Thyroid gland (tissue), 4 donors: ENCODE results near the gene CFAP141.

Experiments used
- POLR2A ChIP-seq, 2 donors: fragments of 450-650 bp; IDR thresholded peaks; one replicate each; pipeline ENCODE4 v1.6.1; 2017; ENCODE audit warnings: antibody characterized with exemption in 2 of 2, mild to moderate bottlenecking in 2 of 2, moderate library complexity in 1 of 2
- TF ChIP-seq, protein P1 (sequence below), 6 experiments: fragments of 200-600 bp in 3 of 6; fragments of 450-650 bp in 3 of 6; sonication (generic) in 3 of 6; IDR thresholded peaks; one replicate each; pipeline ENCODE4 v1.5.1; 2016 to 2019; ENCODE audit warnings: antibody characterized with exemption in 6 of 6, mild to moderate bottlenecking in 2 of 6, inconsistent platforms in 1 of 6, moderate library complexity in 1 of 6

DNA sequence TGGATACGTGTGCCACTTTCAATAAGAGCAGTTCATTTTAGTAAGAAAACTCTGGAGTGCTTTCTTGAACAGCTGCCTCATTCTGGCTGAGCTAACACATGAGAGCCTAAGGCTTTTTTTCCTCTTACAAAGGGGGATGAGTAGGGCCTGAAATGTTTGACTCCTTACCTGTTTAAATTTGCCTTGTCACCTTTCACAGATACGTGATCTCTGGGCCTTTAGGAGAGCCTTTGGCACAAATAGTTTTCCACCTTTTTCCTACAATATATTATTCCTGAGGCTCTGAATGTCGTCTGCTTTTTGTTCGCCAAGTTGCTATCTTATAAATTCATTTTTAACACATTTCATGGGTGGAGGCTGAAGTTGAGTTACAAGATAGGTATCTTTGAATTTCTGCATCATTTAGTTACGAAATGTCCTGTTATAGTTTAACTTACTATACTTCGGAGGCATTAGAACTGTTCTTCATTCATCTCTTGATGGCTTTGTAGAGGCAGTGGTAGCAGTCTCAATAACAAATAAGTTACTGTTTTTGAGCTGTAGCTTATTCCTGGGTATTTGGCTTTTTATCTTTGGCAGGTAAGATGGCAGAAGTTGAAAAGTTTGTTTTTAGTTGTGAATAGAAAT is 31.9 kb upstream of the CFAP141 start:
- no peak for TF ChIP-seq POLR2A (IDR thresholded peaks at IDR 0.05)
- TF ChIP-seq, protein P1, sequence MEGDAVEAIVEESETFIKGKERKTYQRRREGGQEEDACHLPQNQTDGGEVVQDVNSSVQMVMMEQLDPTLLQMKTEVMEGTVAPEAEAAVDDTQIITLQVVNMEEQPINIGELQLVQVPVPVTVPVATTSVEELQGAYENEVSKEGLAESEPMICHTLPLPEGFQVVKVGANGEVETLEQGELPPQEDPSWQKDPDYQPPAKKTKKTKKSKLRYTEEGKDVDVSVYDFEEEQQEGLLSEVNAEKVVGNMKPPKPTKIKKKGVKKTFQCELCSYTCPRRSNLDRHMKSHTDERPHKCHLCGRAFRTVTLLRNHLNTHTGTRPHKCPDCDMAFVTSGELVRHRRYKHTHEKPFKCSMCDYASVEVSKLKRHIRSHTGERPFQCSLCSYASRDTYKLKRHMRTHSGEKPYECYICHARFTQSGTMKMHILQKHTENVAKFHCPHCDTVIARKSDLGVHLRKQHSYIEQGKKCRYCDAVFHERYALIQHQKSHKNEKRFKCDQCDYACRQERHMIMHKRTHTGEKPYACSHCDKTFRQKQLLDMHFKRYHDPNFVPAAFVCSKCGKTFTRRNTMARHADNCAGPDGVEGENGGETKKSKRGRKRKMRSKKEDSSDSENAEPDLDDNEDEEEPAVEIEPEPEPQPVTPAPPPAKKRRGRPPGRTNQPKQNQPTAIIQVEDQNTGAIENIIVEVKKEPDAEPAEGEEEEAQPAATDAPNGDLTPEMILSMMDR (IDR thresholded peaks at IDR 0.05) = no peak
